Fibroblast of lung (primary cell): Measurements from ENCODE around the gene PTPRO. TPM values are rescaled to one million over a fixed set of nuclear protein-coding genes. Genes with fewer than 3 reads are reported as not detected.
A peak's percentile ranks its signal among the peaks of the same experiment; 100 is the strongest.

Experiments
- DNase-seq, 2 donors: peaks; one replicate each; pipeline versions ENCODE4 v3.0.0 to v3.0.0-alpha.2; 2010; ENCODE audit warnings: low read depth in 2 of 2
- H2AFZ ChIP-seq: 2 replicates; pipeline ENCODE4 v1.5.1; 2012; ENCODE audit warnings: low read length, control low read depth, inconsistent platforms
- H3K27ac ChIP-seq: 2 replicates; pipeline ENCODE4 v1.5.1; 2011; ENCODE audit warnings: low read length, control low read depth; ENCODE audit not compliant: insufficient read depth
- H3K27me3 ChIP-seq: 2 replicates; pipeline ENCODE4 v1.5.1; 2011; ENCODE audit warnings: mild to moderate bottlenecking, low read length; ENCODE audit not compliant: control insufficient read depth, insufficient read depth
- H3K36me3 ChIP-seq: 2 replicates; pipeline ENCODE4 v1.5.1; 2011; ENCODE audit warnings: low read length; ENCODE audit not compliant: control insufficient read depth, insufficient read depth
- H3K4me1 ChIP-seq: 2 replicates; pipeline ENCODE4 v1.5.1; 2011; ENCODE audit warnings: low read length; ENCODE audit not compliant: control insufficient read depth, insufficient read depth; ENCODE audit errors: extremely low read depth
- H3K4me2 ChIP-seq: 2 replicates; pipeline ENCODE4 v1.5.1; 2011; ENCODE audit warnings: low read length, control low read depth; ENCODE audit not compliant: insufficient read depth; ENCODE audit errors: extremely low read depth
- H3K4me3 ChIP-seq, 4 experiments: fragments of 200-600 bp in 1 of 4; sonication (generic) in 1 of 4; replicated peaks in 1 of 4; 2 replicates each; pipeline ENCODE4 v1.5.1; 2011 to 2016; ENCODE audit warnings: low read length in 4 of 4, low read depth in 3 of 4, mild to moderate bottlenecking in 3 of 4, control low read depth in 2 of 4, inconsistent platforms in 1 of 4, mixed read lengths in 1 of 4; ENCODE audit not compliant: insufficient read depth in 1 of 4; ENCODE audit errors: control extremely low read depth in 1 of 4
- H3K79me2 ChIP-seq: 2 replicates; pipeline ENCODE4 v1.5.1; 2012; ENCODE audit warnings: mild to moderate bottlenecking, low read length, inconsistent platforms; ENCODE audit not compliant: control insufficient read depth, insufficient read depth
- H3K9ac ChIP-seq: 2 replicates; pipeline ENCODE4 v1.5.1; 2011; ENCODE audit warnings: mild to moderate bottlenecking, low read length, control low read depth; ENCODE audit not compliant: insufficient read depth
- H3K9me3 ChIP-seq: 2 replicates; pipeline ENCODE4 v1.5.1; 2012; ENCODE audit warnings: low read depth, low read length; ENCODE audit not compliant: control insufficient read depth, insufficient read depth
- H4K20me1 ChIP-seq: 2 replicates; pipeline ENCODE4 v1.5.1; 2011; ENCODE audit warnings: low read length; ENCODE audit not compliant: control insufficient read depth, insufficient read depth; ENCODE audit errors: extremely low read depth
- CTCF ChIP-seq, 2 donors: IDR thresholded peaks in 1 of 2; conservative IDR thresholded peaks in 1 of 2; 1 replicate in 1 of 2; 2 replicates in 1 of 2; pipeline ENCODE4 v1.5.1; 2011 to 2012; ENCODE audit warnings: low read length in 2 of 2, control low read depth in 1 of 2, inconsistent platforms in 1 of 2, low read depth in 1 of 2, mild to moderate bottlenecking in 1 of 2
- EZH2 ChIP-seq: IDR thresholded peaks from 2 replicates; pipeline ENCODE4 v1.5.1; 2012; ENCODE audit warnings: low read length, control low read depth, mild to moderate bottlenecking; ENCODE audit errors: missing control alignments
- polyA plus RNA-seq, 2 donors: library from polyadenylated mRNA; depleted of rRNA in 1 of 2; stranded (reverse) in 1 of 2; unstranded in 1 of 2; fragments of >200 nt; gene quantifications; 2 replicates each; pipeline ENCODE4 v1.2.1, GENCODE V29; 2011 to 2012; ENCODE audit warnings: missing spikeins in 1 of 2
- total RNA-seq: library from RNA; depleted of rRNA; stranded (reverse); fragments of >200 nt; gene quantifications from 2 replicates; pipeline ENCODE4 v1.2.1, GENCODE V29; 2014

Gene PTPRO
- total and polyA plus RNA-seq, 2 donors (not counting 1 experiment from before 2014, with no cell fraction given) = 0.33 to 0.35 TPM

- no peaks in the 10 kb centered on the region for H3K9me3 ChIP-seq
- no peak overlapping the region for H3K9ac ChIP-seq
- no peak overlapping the region for H2AFZ ChIP-seq
- no peaks in the 10 kb centered on the region for H3K36me3 ChIP-seq
- no peaks in the 10 kb centered on the region for H3K4me1 ChIP-seq
- H3K27ac ChIP-seq = no peak overlapping the region
- H3K4me3 ChIP-seq = no peak overlapping the region
- no peaks in the 10 kb centered on the region for H3K79me2 ChIP-seq
- H4K20me1 ChIP-seq = no peaks in the 10 kb centered on the region
- peak in 1 of 2 donors; percentile 34 for DNase-seq
- no peaks in the 10 kb centered on the region for H3K27me3 ChIP-seq
- no peak for TF ChIP-seq CTCF (conservative IDR thresholded peaks at IDR 0.05 in 1 of 2, IDR thresholded peaks at IDR 0.05 in 1 of 2; ENCODE audit: low read depth in 1 of 2, low read length in 2 of 2)
- no peak for TF ChIP-seq EZH2
- H3K4me2 ChIP-seq = no peak overlapping the region
Observed at GRCh38 chr12:15289192-15289591, 33.1 kb upstream of the PTPRO start.

- no peaks in the 10 kb centered on the region for H3K79me2 ChIP-seq
- H3K9ac ChIP-seq = no peak overlapping the region
- no peak overlapping the region for H3K4me3 ChIP-seq
- no peak overlapping the region for H2AFZ ChIP-seq
- TF ChIP-seq EZH2 = no peak
- TF ChIP-seq CTCF (conservative IDR thresholded peaks at IDR 0.05 in 1 of 2, IDR thresholded peaks at IDR 0.05 in 1 of 2; ENCODE audit: low read depth in 1 of 2, low read length in 2 of 2) = no peak
- no peaks in the 10 kb centered on the region for H4K20me1 ChIP-seq
- H3K4me2 ChIP-seq = no peak overlapping the region
- H3K27me3 ChIP-seq = no peaks in the 10 kb centered on the region
- no peak for DNase-seq
- H3K36me3 ChIP-seq = no peaks in the 10 kb centered on the region
- no peaks in the 10 kb centered on the region for H3K9me3 ChIP-seq
- H3K4me1 ChIP-seq = no peaks in the 10 kb centered on the region
- no peak overlapping the region for H3K27ac ChIP-seq
Observed at GRCh38 chr12:15293731-15294130, 28.6 kb upstream of the PTPRO start.

GRCh38 chr12:15299947-15300346 is 22.4 kb upstream of the PTPRO start:
- no peak overlapping the region for H2AFZ ChIP-seq
- no peak overlapping the region for H3K4me3 ChIP-seq
- H3K9me3 ChIP-seq = no peaks in the 10 kb centered on the region
- H3K36me3 ChIP-seq = no peaks in the 10 kb centered on the region
- no peak overlapping the region for H3K4me2 ChIP-seq
- H3K4me1 ChIP-seq = no peaks in the 10 kb centered on the region
- H3K27me3 ChIP-seq = no peaks in the 10 kb centered on the region
- H3K9ac ChIP-seq = no peak overlapping the region
- no peak for TF ChIP-seq EZH2
- no peak for TF ChIP-seq CTCF (conservative IDR thresholded peaks at IDR 0.05 in 1 of 2, IDR thresholded peaks at IDR 0.05 in 1 of 2; ENCODE audit: low read depth in 1 of 2, low read length in 2 of 2)
- DNase-seq = no peak
- no peaks in the 10 kb centered on the region for H3K79me2 ChIP-seq
- H3K27ac ChIP-seq = no peak overlapping the region
- H4K20me1 ChIP-seq = no peaks in the 10 kb centered on the region
